GM18870 (cell line): ENCODE measurements around the gene ZNF581.

Experiments
- ATAC-seq: cut with Tn5 transposase; IDR thresholded peaks from one replicate; pipeline ENCODE4 v1.9.1; 2021; ENCODE audit warnings: moderate library complexity; ENCODE audit not compliant: unreplicated experiment

The ZNF581 gene

DNA sequence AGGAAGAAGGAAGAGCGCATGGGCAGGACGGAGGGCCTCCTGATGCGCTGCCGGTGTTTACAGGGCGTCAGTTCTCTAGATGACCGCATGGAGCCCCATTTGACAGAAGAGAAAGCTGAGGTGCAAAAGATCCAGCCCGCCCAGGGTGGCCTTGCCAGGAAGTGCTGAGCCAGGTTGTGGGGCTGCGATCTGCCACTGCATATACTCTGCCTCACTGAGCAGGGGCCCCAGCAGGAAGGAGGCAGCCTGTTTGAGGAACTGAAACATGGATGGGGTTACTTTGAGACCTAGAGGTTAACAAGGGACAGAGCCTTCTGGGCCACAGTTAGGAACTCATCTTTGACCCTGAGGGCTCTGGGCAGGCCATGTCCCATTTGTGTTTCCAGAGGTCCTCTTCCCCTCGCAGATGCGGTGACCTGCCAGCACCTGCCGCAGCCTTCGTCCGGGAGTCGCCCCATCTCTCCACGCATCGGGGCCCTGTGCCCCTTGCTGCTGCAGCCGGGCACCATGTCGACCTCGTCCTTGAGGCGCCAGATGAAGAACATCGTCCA lies 34.7 kb downstream of the ZNF581 start:
- peak; percentile 68 for ATAC-seq

DNA sequence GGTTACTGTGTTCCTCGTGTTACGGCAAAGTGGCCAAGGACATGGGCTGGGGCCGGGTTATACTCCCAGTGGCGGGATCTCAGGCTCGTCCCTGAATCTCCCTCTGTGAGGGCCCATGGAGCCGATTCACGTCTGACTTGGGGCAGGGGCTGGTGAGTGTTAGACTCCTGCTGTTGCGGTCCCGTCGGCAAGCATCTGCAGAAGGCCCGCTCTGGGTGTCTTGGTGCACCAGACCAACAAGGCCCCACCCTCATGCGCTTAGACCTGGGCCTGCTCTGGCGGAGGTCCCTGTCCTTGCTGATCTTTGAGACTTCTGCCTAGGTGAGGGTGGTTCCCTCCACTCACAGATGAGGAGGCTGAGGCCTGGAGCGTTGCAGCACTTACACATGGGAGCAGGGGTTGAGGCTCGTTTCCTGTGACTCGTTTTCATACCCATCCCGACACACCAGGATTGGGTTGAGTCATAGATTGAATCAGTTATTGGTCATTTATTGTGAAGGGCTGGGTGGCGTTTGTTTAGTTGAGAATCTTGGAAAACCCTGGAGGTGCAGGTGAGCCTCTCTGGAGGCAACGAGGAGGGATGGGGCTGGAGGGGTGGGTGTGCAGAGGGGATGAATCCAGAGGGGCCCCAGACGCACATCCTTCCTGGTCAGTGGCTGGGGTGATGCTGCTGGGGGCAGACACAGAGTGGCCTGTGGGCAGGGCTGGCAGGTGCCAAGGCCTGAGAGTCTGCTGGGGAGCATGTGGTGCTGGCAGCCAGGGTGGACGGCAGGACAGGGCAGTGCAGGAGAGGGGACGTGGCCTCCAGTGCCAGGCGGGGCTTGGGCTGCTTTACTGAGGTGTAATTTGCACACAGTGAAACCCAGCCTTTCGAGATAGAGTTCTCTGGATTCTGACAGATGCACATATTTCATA lies 36.2 kb downstream of the ZNF581 start:
- ATAC-seq = no peak

DNA sequence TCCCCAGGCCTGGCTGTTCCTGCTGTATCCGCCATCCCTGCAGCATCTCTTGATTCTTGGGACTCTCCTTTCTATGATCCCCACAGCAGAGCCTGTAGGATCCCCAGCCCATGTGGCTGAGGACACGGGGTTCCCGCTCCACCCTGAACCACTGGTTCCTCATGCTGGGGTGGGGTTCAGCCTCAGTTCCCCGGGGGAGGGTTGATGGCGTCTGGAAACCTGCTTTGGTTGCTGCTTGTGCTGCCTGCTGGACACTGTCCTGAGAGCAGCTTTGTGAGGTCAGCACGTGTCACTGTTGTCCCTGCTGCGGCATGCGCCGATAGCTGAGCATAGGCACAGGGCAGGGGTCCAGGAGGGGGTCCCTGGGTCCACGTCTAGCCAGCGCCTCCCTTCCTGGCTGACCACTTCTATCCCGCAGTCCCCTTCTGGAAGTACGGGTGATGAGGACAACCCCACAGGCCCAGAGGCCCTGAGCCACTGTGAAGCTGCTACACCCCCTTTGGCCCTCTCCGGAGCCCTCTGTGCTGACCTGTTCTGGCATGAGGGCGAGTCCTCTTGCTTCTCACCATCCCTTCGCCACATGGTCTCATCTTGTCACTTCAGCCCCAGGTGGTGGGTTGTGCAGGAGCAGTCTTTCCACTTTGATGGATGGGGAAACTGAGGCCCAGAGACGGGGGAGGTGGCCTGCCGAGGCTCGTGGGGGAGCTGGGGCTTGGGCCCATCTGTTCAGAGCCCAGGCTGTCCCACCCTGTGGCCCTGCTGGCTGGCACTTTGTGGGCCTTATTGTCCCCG lies 37.1 kb downstream of the ZNF581 start:
- ATAC-seq = no peak

DNA sequence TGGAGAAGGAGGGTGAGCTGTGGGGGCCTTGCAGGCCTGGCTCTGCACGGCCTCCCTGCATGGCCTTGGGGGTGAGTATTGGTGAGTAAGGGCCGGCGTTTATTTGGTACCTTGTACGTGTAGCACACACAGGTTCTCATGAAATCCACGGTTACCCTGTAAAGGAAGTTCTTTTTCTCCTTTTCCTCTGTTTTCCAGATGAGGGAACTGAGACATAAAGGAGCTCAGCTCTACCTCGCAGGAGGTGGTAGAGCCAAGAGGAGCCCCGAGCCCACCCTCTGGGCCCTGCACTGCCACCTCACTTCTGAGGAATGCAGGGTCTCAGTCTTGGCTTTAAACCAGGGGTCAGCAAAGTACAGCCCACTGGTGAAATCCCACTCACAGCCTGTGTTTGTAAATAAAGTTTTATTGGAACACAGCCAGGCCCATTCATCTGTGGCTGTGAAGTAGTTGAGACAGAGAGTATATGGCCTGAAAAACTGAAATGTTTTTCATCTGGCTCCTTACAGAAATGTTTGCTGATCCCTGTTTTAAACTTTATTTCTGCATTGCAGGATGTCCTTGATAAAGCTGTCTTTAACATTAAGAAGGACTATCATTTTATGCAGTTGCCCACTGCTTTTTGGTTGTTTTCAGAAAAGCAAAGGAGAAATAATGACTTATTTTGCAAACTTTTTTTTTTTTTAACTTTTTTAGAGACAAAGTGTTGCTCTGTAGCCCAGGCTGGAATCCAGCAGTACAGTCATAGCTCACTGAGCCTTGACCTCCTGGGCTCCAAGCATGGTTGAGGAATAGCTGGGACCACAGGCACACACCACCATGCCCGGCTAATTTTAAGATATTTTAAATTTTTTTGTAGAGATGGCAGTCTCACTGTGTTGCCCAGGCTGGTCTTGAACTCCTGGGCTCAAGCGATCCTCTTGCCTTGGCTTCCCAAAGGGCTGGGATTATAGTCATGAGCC lies 38.0 kb downstream of the ZNF581 start:
- no peak for ATAC-seq

DNA sequence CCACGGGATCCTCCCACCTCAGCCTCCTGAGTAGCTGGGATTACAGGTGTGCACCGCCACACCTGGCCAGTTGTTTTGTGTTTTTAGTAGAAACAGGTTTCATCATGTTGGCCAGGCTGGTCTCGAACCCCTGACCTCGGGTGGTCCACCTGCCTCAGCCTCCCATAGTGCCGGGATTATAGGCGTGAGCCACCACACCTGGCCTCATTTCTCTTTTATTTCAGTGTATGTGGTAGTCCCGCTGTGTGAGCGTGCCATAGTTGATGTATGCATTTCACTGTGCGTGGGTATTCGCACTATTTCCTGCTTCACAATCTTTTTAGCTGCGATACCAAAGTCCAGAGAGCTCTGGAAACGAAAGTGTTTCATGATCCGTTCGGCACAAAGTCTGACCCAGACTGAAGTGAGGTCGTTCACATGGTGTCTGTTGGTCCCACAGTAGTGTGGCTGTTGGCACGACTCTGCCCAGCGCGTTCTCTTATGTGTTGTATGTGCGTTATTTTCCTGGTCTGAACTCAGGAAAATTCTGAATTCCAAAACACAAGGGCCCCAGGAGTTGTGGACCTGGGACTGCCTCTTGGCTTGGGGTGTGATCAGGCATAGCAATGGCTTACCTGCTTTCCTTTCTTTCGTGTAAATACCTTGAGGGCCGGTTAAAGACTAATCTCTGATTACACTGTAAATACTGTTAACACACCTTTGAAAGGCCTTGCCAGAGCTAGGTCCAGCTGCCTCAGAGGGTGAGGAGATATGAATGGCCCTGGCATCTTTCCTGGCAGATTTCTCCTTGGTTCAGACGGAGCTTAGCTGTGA lies 40.2 kb downstream of the ZNF581 start:
- ATAC-seq = no peak

DNA sequence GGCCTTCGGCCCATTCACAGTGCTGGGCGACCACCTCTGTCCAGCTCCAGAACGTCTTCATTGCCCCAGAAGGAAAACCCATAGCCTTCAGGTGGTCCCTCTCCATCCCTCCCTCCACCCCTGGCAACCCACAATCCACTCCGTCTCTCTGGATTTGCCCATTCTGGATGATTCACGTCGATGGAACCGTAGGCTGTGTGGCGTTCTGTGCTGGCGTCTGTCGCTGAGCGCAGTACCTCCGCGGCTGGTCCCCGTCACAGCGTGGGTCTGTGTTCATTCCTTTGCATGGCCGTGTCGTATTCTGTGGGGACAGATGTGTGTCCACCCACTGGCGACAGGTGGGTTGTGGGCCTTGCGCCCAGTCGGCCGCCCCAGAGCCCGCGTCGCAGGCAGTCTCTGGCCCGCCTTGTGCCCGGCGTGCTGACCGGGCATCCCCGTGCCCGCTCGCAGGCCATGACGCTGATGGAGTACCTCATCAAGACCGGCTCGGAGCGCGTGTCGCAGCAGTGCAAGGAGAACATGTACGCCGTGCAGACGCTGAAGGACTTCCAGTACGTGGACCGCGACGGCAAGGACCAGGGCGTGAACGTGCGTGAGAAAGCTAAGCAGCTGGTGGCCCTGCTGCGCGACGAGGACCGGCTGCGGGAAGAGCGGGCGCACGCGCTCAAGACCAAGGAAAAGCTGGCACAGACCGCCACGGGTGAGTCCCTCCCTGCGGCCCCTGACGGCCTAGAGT lies 41.7 kb downstream of the ZNF581 start:
- ATAC-seq = no peak

DNA sequence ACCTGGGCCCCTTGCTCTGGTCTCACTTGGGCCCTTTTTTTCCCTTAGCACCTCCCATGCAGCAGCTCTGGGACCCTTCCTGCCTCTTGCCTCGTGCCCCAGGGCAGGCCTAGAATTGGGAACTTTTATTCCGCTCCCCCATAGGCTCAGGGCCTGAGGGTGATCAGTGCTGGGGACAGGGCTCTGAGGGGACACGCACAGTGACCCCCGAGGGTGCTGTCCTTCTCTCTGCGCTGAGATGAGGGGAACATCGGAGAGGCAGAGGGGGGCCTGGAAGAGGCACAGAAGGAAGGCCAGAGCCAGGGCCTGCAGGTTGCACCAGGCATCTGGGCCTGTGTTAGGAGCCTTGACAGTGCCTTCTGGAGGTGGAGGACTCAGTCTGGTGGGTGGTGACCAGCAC lies 42.3 kb downstream of the ZNF581 start:
- ATAC-seq = no peak

DNA sequence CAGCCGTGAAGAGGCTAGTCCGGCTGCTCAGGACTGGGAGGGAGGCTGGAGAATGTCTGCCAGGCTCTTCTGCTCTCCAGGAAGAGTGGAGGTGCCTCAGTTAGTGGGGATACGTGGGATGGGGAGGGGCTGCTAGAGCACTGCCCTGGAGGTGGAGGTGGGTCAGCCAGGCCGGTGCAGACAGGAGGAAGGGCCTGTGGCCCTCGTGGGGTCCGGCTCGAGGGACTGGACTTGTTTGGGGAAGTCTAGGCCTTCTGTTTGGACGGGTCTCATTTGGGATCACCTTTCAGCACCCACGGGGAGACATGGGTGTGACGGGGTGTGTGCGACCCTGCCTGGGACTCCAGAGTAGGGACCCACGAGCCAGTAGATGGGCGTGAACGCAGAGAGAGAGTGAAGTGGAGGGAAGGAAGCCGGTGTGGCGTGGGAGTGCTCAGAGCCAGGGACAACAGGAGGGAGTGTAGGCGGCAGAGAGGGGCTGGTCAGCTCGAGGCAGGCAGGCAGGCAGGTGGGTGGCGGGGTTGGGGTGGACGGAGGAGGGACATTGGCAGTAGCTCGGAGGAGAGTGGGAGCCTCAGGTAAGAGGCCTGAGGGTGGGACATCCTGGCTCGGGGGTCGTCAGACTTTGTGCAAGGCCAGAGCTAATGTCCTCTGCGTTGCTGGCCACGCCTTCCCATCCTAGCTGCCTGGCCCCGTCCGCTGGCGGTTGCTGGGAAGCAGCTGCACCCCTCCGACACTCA lies 43.0 kb downstream of the ZNF581 start:
- no peak for ATAC-seq

DNA sequence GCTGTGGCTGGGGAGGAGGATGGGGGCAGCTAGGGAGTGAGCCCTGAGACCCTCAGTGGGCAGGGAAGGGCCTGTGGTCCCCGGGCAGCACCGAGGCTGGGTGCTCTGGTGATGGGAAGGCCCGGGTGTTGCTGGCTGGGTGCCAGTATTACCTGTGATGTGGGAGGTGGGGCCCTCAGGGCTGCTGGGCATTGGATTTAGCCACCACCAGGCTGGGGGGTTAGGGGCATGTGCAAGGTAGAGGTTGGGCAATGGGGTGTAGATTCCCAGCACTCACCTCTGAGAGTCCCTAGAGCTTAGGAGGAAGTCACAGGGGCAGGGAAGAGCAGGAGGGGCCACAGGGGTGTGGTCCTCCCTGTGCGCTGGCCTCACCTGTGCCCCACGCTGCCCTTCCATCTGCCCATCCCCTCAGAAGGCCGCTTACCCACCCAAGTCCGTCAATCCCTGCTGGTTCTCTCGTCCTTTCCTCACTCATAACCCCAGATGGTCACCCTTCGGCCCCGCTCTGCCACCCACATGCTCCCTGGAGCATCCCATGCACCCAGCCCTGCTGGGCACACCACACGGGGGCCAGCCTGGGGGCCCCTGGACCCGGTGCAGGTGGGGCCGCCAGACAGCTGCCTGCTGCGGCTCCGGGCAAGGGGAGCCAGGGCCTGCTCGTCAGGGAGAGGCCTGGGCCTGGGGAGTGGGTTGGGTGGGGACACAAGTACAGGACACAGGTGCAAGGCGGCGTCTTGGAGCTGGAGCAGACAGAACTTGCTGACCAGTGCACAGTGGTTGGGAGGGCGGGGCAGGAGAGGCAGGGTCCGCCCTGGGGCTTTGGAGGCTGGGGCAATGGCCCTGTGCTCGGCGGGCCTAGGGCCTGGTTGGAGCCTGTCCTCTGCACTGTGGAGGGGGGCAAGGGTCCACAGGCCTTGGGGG lies 44.1 kb downstream of the ZNF581 start:
- no peak for ATAC-seq

DNA sequence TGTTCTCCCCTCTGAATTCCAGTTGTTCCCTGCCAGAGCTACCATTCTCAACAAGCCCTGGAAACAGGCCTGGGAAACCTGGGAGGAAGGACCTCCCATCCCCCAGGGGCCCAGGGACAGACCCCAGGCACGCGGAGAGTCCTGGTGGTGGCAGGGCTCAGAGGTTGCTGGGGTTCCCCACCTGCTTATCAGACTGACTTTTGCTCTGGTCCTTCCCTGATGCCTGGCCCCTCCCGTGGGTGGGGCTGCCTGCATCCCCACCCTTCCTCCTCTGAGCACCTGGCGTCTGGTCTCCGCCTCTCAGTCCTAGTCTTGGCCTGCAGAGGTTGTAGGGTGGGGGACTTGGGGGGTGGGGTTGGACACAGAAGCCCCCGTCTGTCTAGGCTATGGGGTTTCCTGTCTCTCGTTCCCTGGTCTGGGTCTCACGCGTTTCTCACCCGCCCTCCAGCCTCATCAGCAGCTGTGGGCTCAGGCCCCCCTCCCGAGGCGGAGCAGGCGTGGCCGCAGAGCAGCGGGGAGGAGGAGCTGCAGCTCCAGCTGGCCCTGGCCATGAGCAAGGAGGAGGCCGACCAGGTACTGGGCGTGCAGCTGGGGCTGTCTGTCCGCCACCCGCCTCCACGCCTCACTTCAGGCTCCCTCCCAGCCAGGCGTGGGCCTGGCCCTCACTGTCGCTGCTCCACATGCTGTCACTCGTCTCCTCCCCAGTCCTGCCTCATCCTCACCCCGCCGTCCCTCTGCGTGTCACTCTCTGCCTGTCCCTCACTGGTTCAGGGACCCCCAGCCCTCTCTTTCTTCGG lies 45.2 kb downstream of the ZNF581 start:
- no peak for ATAC-seq

DNA sequence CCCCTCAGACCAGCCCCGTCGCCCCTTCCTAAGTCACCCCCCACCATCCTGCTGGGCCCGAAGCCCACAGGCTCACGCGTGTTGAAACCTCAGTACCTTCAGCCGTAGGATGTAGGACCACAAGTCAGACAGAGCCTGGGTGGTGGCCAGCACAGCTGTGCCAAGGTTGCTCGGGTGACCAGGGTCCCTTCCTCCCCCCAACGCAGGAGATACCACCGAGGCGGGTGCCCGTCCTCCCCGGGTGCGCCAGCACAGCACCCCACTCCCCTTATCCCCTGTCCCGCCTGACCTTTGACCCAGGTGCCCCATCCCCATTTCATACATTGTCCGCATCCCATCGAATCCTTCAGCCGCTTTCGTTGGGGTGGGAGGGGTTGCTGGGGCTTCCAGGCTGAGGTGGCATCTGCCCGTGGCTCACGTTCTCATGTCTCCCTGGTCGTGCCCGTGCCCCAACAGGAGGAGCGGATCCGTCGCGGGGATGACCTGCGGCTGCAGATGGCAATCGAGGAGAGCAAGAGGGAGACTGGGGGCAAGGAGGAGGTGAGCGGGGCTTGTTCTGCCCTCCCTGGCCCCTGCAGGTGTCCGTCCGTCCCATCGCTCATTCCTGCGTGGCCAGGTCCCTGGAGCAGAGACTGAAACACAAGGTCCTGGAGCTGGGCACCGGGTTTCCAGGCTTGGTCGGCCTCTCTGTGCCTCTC lies 46.1 kb downstream of the ZNF581 start:
- no peak for ATAC-seq

DNA sequence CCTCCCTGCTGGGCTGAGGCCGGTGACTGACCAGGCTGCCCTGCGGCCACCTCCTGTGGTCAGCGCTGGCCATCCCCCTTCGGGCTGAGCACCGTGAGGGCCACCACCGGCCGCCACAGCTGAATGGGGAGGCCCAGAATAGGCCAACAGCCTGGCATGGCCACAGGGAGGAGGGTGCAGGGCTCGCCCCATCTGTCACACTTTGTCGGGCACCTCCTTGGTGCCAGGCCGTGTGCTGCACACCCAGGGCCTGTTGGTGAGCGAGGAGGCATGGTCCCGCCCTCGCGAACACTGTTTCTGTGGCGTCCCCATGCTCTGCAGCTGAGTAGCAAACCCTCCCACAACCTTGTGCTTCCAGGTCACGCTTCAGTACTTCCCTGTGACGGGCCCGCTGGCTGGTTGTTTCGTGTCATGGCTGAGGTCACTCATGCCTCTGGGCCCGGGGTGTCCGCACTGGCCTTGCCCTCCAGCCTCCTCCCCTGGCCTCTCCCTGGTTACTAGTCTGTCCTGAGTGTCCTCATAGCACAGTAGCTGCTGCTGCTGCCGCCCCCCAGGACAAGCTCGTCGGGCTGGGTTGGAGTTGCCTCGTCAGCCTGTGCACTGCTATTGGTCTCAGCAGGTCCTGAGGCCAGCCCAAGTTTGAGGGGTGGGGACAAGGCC lies 46.8 kb downstream of the ZNF581 start:
- ATAC-seq = no peak

DNA sequence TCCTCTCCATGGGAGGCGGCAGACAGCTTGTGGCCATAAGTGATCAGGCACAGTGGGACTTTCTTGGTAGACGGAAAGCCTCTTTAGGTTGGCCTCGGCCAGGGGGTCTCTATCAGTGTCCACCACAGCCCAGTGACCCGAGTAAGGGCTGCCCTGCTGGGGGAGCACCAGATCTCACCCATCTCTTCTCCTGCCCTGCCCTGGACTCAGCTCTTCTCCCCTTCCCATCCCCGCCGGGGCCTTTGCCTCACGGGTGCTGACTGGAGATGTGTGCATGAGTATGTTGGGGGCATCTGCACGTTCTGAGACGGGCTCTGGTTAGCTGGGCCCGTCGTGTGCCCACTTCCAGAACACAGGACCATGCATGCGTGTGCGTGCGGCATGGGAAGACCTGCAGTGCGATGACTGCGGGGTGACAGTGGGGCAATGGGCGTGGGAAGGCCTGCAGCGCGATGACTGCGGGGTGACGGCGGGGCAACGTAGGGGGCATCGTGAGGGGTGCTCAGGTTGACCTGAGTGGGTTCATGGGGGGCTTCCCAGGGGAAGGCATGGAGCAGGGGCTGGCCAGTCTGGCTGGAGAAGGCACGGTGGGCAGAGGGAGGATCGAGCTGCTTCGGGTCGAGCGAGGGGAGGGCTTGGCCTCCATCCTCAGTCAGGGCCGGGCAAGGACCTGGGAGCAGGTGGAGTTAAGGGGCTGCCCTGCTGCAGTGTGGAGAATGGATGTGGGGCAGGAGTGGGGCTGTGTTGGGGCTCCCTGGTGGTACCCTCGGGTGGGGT lies 47.5 kb downstream of the ZNF581 start:
- no peak for ATAC-seq

DNA sequence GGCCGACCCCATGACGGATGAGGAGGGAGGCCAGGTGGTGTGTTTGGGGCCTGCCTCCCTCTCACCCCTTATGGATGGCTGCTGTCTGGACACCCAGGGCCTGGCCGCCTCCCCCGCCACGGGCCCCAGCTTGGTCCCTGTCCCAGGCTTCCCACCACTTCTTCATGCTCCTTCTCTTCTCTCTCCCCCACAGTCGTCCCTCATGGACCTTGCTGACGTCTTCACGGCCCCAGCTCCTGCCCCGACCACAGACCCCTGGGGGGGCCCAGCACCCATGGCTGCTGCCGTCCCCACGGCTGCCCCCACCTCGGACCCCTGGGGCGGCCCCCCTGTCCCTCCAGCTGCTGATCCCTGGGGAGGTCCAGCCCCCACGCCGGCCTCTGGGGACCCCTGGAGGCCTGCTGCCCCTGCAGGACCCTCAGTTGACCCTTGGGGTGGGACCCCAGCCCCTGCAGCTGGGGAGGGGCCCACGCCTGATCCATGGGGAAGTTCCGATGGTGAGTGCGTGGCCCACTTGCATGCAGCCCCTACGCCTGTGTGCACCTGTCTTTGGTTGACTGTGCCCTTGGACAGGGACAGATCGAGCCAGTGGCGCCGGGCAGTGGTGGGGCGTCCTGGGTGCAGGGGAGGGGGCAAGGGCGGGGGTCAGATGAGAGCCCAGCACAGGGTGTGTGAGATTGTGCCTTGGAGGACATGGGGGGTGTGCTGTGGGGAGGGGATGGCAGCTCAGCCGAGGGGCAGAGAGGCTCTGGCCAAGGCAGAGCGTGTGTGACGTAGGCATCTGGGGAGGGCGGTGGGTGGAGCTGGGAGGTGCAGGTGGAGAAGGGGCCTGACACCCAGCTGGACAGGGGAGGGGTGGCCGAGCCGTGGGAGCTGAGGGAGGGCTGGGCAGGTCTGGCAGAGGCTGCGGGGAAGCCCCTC lies 48.4 kb downstream of the ZNF581 start:
- ATAC-seq = no peak
